HepG2 (cell line): ENCODE results near the gene CERS6. TPM values are rescaled to one million over a fixed set of nuclear protein-coding genes. Genes with fewer than 3 reads are reported as not detected.

ENCODE experiments used
- DR1 ChIP-seq: sonication (generic); formaldehyde crosslinking; IDR thresholded peaks from 2 replicates; pipeline ENCODE4 v1.8.0; 2021; ENCODE audit warnings: mild to moderate bottlenecking, missing genetic modification reagents, inconsistent platforms
- ERF ChIP-seq: IDR thresholded peaks from 2 replicates; pipeline ENCODE4 v1.6.1; 2018; ENCODE audit warnings: missing biosample characterization, missing genetic modification reagents
- GABPA ChIP-seq, 2 experiments: IDR thresholded peaks; 2 replicates each; pipeline ENCODE4 v1.6.1; 2011 to 2016; ENCODE audit warnings: low read depth in 2 of 2, low read length in 1 of 2, missing biosample characterization in 1 of 2, missing genetic modification characterization in 1 of 2
- KDM2A ChIP-seq: sonication (generic); formaldehyde crosslinking; IDR thresholded peaks from 2 replicates; pipeline ENCODE4 v1.4.0; 2020; ENCODE audit warnings: low read depth, missing genetic modification reagents, borderline replicate concordance
- PATZ1 ChIP-seq: sonication (generic); formaldehyde crosslinking; IDR thresholded peaks from 2 replicates; pipeline ENCODE4 v1.4.0; 2020; ENCODE audit warnings: missing genetic modification reagents
- PLSCR1 ChIP-seq: sonication (generic); formaldehyde crosslinking; IDR thresholded peaks from 2 replicates; pipeline ENCODE4 v1.5.0; 2020; ENCODE audit warnings: missing genetic modification reagents, mild to moderate bottlenecking, borderline replicate concordance
- RFX1 ChIP-seq: fragments of 450-650 bp; IDR thresholded peaks from 2 replicates; pipeline ENCODE4 v1.6.1; 2017
- SNRNP70 ChIP-seq: fragments of 200-400 bp; formaldehyde crosslinking; IDR thresholded peaks from 2 replicates; pipeline ENCODE4 v1.6.1; 2017; ENCODE audit warnings: mild to moderate bottlenecking, low read depth, low read length, moderate library complexity
- ZBTB8A ChIP-seq: sonication (generic); formaldehyde crosslinking; IDR thresholded peaks from 2 replicates; pipeline ENCODE4 v1.4.0; 2020; ENCODE audit warnings: mild to moderate bottlenecking, low read depth, missing genetic modification reagents, borderline replicate concordance
- ZIK1 ChIP-seq: sonication (generic); formaldehyde crosslinking; IDR thresholded peaks from 2 replicates; pipeline ENCODE4 v1.5.0; 2020; ENCODE audit warnings: mild to moderate bottlenecking, low read depth, missing genetic modification reagents, borderline replicate concordance
- polyA plus RNA-seq, 8 experiments: library from polyadenylated mRNA; depleted of rRNA in 3 of 8; stranded (reverse) in 7 of 8; unstranded in 1 of 8; fragments of >200 nt; fragmentation: Illumina TruSeq in 4 of 8; extraction: Trizol in 4 of 8; gene quantifications; 2 replicates each; pipeline versions ENCODE4 v1.2.1 to v1.2.3, GENCODE V29; 2011 to 2016; ENCODE audit warnings: low read depth in 4 of 8, missing spikeins in 1 of 8, mixed read lengths in 1 of 8; ENCODE audit not compliant: insufficient read depth in 1 of 8
- total RNA-seq, 5 experiments: library from RNA; depleted of rRNA; stranded (reverse); fragments of >200 nt; fragmentation: Illumina TruSeq; extraction: Trizol; gene quantifications; 2 replicates each; pipeline ENCODE4 v1.2.3, GENCODE V29; 2016; ENCODE audit warnings: low read depth in 1 of 5

The CERS6 gene
- total and polyA plus RNA-seq, 2 of the 13 experiments (the other 11 are each of a cell fraction or from before 2014, with no cell fraction given): 10.1 to 20.3 TPM

- no peak for TF ChIP-seq PLSCR1 (CRISPR knock-in tag)
- no peak for TF ChIP-seq DR1 (CRISPR knock-in tag)
- no peak for TF ChIP-seq ZIK1 (CRISPR knock-in tag)
- no peak for TF ChIP-seq PATZ1 (CRISPR knock-in tag)
- TF ChIP-seq RFX1: no peak
- TF ChIP-seq GABPA (IDR thresholded peaks at IDR 0.05; ENCODE audit: low read depth, low read length): no peak
- TF ChIP-seq GABPA (CRISPR knock-in tag; IDR thresholded peaks at IDR 0.05; ENCODE audit: low read depth): no peak
- no peak for TF ChIP-seq KDM2A
- TF ChIP-seq ZBTB8A (CRISPR knock-in tag): no peak
- TF ChIP-seq SNRNP70: no peak
- TF ChIP-seq ERF (CRISPR knock-in tag): no peak
Observed at GRCh38 chr2:168757223-168757622, 301.2 kb downstream of the CERS6 start (continued).
